Peyer's patch (tissue), 4 donors: ENCODE data around the gene BRMS1. TPM values are rescaled to one million over a fixed set of nuclear protein-coding genes. Genes with fewer than 3 reads are reported as not detected.

ENCODE experiments used
- DNase-seq, 3 donors: peaks; one replicate each; pipeline ENCODE4 v3.0.0-alpha.2; 2017 to 2019
- H3K27ac ChIP-seq, 4 donors: fragments of 200-600 bp; sonication (generic); one replicate each; pipeline ENCODE4 v1.5.1; 2016 to 2019
- H3K27me3 ChIP-seq, 2 donors: fragments of 200-600 bp; sonication (generic); one replicate each; pipeline ENCODE4 v1.5.1; 2019
- H3K36me3 ChIP-seq, 3 donors: fragments of 200-600 bp; sonication (generic); one replicate each; pipeline ENCODE4 v1.5.1; 2016 to 2019
- H3K4me1 ChIP-seq, 4 donors: fragments of 200-600 bp; sonication (generic); one replicate each; pipeline ENCODE4 v1.5.1; 2016 to 2019
- H3K4me3 ChIP-seq, 4 donors: fragments of 200-600 bp; sonication (generic); 1 replicate in 3 of 4; 2 replicates in 1 of 4; pipeline ENCODE4 v1.5.1; 2016 to 2019; ENCODE audit warnings: mild to moderate bottlenecking in 1 of 4
- H3K9me3 ChIP-seq, 4 donors: fragments of 200-600 bp; sonication (generic); one replicate each; pipeline ENCODE4 v1.5.1; 2016 to 2019; ENCODE audit warnings: mild to moderate bottlenecking in 1 of 4
- POLR2A ChIP-seq, 2 donors: fragments of 450-650 bp; IDR thresholded peaks; one replicate each; pipeline ENCODE4 v1.5.1; 2017; ENCODE audit warnings: antibody characterized with exemption in 2 of 2, mild to moderate bottlenecking in 2 of 2, moderate library complexity in 2 of 2
- total RNA-seq, 4 donors: library from RNA; depleted of rRNA; stranded (reverse); fragments of >200 nt; gene quantifications; one replicate each; pipeline ENCODE4 v1.1.0, GENCODE V29; 2016
- TF ChIP-seq, protein P1 (sequence below), 6 experiments: fragments of 450-650 bp in 4 of 6; fragments of 200-600 bp in 2 of 6; sonication (generic) in 1 of 6; IDR thresholded peaks; one replicate each; pipeline ENCODE4 v1.5.1; 2017 to 2019; ENCODE audit warnings: antibody characterized with exemption in 6 of 6, mild to moderate bottlenecking in 3 of 6, moderate library complexity in 1 of 6

BRMS1 gene
- total RNA-seq, 4 donors from 2014 or later = 36.9 to 63.5 (median 50.3) TPM

GRCh38 chr11:66317322-66317722 lies 27.6 kb downstream of the BRMS1 start:
- Histone ChIP-seq H3K4me1 (peaks cover 4 to 49% (median 21%) of the 10 kb centered on the region in 4 donors), H3K27me3 (no peaks in the 10 kb centered on the region), H3K4me3 (peak overlapping the region in 2 of 4 donors; percentile 26 to 52), H3K9me3 (no peaks in the 10 kb centered on the region), H3K36me3 (no peaks in the 10 kb centered on the region), H3K27ac (peak overlapping the region; percentile 73 to 91 (median 83))
- peak in 2 of 3 donors; percentile 62 to 69 for DNase-seq
- TF ChIP-seq, protein P1, sequence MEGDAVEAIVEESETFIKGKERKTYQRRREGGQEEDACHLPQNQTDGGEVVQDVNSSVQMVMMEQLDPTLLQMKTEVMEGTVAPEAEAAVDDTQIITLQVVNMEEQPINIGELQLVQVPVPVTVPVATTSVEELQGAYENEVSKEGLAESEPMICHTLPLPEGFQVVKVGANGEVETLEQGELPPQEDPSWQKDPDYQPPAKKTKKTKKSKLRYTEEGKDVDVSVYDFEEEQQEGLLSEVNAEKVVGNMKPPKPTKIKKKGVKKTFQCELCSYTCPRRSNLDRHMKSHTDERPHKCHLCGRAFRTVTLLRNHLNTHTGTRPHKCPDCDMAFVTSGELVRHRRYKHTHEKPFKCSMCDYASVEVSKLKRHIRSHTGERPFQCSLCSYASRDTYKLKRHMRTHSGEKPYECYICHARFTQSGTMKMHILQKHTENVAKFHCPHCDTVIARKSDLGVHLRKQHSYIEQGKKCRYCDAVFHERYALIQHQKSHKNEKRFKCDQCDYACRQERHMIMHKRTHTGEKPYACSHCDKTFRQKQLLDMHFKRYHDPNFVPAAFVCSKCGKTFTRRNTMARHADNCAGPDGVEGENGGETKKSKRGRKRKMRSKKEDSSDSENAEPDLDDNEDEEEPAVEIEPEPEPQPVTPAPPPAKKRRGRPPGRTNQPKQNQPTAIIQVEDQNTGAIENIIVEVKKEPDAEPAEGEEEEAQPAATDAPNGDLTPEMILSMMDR (IDR thresholded peaks at IDR 0.05) = no peak

DNA sequence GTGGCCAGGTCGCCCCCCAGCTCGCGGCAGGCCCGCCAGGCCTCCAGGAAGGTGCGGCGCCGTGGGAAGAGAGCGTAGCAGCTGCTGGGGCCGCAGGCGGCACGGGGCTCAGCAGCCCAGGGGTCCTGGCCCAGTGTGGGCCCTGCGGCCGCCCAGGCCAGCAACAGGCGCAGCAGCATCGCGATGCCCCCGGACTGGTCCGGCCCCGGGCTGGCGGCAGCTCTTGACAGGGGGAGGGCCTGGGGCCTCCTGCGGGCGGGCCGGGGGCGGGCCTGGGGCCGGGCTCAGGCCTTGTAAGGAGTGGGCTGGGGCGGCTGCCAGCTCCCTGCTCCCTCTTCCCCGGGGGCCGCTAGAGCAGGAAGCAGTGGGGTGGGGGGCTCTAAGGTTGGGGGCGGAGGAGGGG lies 28.1 kb downstream of the BRMS1 start, which contains the start of gene CD248:
Gene CD248, minus strand, starts transcription at position 196 of the 403 bp plus-strand sequence. Its CDS starts 17 bp downstream, at position 179.
- Histone ChIP-seq H3K36me3 (no peaks in the 10 kb centered on the region), H3K4me3 (peak within 1 kb of the TSS; percentile 26 to 52 (median 34)), H3K4me1 (peaks cover 4 to 49% (median 23%) of the 10 kb centered on the region in 4 donors), H3K27me3 (no peaks in the 10 kb centered on the region), H3K27ac (peak within 1 kb of the TSS; percentile 73 to 91 (median 83)), H3K9me3 (no peaks in the 10 kb centered on the region)
- peak in 1 of 3 donors; percentile 60 for DNase-seq
- no peak for TF ChIP-seq POLR2A (IDR thresholded peaks at IDR 0.05)
- TF ChIP-seq, protein P1 (IDR thresholded peaks at IDR 0.05) = no peak

- TF ChIP-seq POLR2A (IDR thresholded peaks at IDR 0.05) = no peak
- TF ChIP-seq, protein P1 (IDR thresholded peaks at IDR 0.05) = no peak
- H3K27ac ChIP-seq = peak overlapping the region; percentile 73 to 91 (median 83)
- no peaks in the 10 kb centered on the region for H3K27me3 ChIP-seq
- peaks cover 4 to 53% (median 24%) of the 10 kb centered on the region in 4 donors for H3K4me1 ChIP-seq
- H3K4me3 ChIP-seq = peak overlapping the region; percentile 26 to 52 (median 34)
- no peaks in the 10 kb centered on the region for H3K36me3 ChIP-seq
- no peaks in the 10 kb centered on the region for H3K9me3 ChIP-seq
- DNase-seq = no peak
Observed at GRCh38 chr11:66315921-66316811, 28.7 kb downstream of the BRMS1 start.

- H3K27me3 ChIP-seq = no peaks in the 10 kb centered on the region
- H3K4me3 ChIP-seq = peak overlapping the region in 2 of 4 donors; percentile 26 to 52
- no peak for TF ChIP-seq POLR2A (IDR thresholded peaks at IDR 0.05)
- TF ChIP-seq, protein P1 (IDR thresholded peaks at IDR 0.05) = no peak
- H3K27ac ChIP-seq = peak overlapping the region; percentile 73 to 91 (median 83)
- no peak for DNase-seq
- H3K9me3 ChIP-seq = no peaks in the 10 kb centered on the region
- H3K4me1 ChIP-seq = peaks cover 4 to 53% (median 24%) of the 10 kb centered on the region in 4 donors
- H3K36me3 ChIP-seq = no peaks in the 10 kb centered on the region
Observed at GRCh38 chr11:66315498-66315885, 29.4 kb downstream of the BRMS1 start.

DNA sequence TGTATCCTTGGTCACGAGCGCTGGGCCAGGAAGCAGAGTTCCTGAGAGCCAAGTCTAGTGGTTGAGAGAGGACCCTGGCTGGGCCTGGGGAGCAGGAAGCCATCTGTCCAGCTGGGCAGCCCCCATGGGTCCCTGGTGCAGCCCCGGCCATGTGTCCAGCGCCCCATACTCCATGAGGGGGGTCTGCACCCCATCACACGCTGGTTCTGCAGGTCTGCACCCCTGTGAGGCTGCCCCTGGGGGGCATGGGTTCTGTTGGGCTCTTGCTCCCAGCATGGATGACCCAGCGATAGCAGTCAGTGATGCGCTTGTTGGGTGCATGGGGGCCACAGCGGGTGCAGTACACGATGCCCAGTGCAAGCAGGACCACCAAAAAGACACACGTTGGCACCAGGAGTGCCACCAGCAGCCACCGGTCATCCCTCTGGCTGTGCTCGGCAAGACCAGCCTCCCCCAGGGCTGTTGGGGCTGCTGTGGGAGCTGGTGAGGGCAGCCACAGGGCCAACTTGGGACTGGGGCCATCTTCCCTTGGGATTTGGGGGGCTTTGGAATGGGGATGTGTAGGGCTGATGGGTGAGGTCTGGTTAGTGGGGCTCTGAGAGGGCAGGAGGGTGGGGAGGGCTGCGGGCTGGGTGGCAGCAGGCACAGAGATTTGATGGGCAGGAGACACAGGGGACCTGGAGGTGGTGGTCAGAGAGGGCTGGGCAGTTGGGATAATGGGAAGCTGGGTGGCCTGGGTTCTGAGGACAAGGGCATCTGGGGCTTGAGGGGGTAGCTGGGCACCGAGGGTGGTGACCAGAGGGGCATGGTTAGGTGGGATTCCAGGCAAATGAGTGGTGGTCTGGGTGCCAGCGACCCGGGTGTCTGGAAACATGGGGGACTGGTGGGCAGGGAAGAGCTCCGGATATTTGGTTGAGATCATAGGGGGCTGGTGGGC lies 30.1 kb downstream of the BRMS1 start:
- Histone ChIP-seq H3K4me3 (peak overlapping the region in 1 of 4 donors; percentile 0), H3K27me3 (no peaks in the 10 kb centered on the region), H3K4me1 (peaks cover 4 to 53% (median 24%) of the 10 kb centered on the region in 4 donors), H3K9me3 (no peaks in the 10 kb centered on the region), H3K36me3 (no peaks in the 10 kb centered on the region), H3K27ac (peak overlapping the region; percentile 6 to 96 (median 92))
- TF ChIP-seq, protein P1 (IDR thresholded peaks at IDR 0.05) = no peak
- no peak for TF ChIP-seq POLR2A (IDR thresholded peaks at IDR 0.05)
- no peak for DNase-seq
